ENCODE results near the gene PRKCH. TPM values are rescaled to one million over a fixed set of nuclear protein-coding genes. Genes with fewer than 3 reads are reported as not detected.

The PRKCH gene
- total RNA-seq, 2 experiments from 2014 or later, result 0.85 to 2.3 TPM

DNA sequence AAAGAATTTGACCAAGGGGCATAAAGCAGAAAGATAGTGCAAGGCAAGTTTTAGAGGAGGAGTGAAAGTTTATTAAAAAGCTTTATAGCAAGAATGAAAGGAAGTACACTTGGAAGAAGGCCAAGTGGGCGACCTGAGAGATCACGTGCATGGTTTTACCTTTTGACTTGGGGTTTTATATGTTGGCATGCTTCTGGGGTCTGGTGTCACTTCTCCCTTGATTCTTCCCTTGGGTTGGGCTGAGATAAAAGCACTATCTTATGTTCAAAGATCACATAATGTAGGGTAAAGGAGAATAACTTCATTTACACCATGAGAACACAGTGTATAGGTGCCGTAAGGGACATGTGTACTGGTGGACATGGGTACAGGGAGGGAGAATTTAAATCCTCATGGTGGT lies 22.6 kb upstream of the PRKCH start:
- H3K27ac ChIP-seq (ENCODE audit: low read depth, low read length, poor library complexity, severe bottlenecking), result no peak overlapping the region
- no peaks in the 10 kb centered on the region for H3K9me3 ChIP-seq (ENCODE audit: low read length)
- H3K4me3 ChIP-seq (ENCODE audit: low read depth, low read length, poor library complexity, severe bottlenecking), result no peak overlapping the region
- no peak overlapping the region for H2AFZ ChIP-seq (ENCODE audit: low read length)
- H3K4me2 ChIP-seq (ENCODE audit: low read length), result no peak overlapping the region
- no peak for TF ChIP-seq EZH2phosphoT487 (IDR thresholded peaks at IDR 0.05; ENCODE audit: borderline replicate concordance, low read depth, low read length)
- TF ChIP-seq, protein P1, sequence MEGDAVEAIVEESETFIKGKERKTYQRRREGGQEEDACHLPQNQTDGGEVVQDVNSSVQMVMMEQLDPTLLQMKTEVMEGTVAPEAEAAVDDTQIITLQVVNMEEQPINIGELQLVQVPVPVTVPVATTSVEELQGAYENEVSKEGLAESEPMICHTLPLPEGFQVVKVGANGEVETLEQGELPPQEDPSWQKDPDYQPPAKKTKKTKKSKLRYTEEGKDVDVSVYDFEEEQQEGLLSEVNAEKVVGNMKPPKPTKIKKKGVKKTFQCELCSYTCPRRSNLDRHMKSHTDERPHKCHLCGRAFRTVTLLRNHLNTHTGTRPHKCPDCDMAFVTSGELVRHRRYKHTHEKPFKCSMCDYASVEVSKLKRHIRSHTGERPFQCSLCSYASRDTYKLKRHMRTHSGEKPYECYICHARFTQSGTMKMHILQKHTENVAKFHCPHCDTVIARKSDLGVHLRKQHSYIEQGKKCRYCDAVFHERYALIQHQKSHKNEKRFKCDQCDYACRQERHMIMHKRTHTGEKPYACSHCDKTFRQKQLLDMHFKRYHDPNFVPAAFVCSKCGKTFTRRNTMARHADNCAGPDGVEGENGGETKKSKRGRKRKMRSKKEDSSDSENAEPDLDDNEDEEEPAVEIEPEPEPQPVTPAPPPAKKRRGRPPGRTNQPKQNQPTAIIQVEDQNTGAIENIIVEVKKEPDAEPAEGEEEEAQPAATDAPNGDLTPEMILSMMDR (conservative IDR thresholded peaks at IDR 0.05; ENCODE audit: low read length), result no peak
- H3K36me3 ChIP-seq (ENCODE audit: insufficient read depth, low read length), result no peaks in the 10 kb centered on the region
- H3K9me2 ChIP-seq (ENCODE audit: insufficient read depth, low read length), result no peaks in the 10 kb centered on the region
- ChIA-PET POLR2A (no interaction called here), CTCF (ENCODE audit: unreplicated experiment) (no interaction called here)
- H3K4me1 ChIP-seq (ENCODE audit: insufficient read depth, low read length, poor library complexity, severe bottlenecking), result peaks cover 8% of the 10 kb centered on the region
- no peak for DNase-seq (ENCODE audit: low spot score)
- BruUV-seq (replicated peaks), result no TSS peak
- no peaks in the 10 kb centered on the region for H4K20me1 ChIP-seq (ENCODE audit: insufficient read depth, low read length)
- no peaks in the 10 kb centered on the region for H3K79me2 ChIP-seq (ENCODE audit: insufficient read depth, low read depth, low read length)
- intact Hi-C loops (cut with micrococcal nuclease; ENCODE audit: unreplicated experiment), result loop anchor here (5.0 kb wide), 1 partner anchor 158 kb away; no protein-coding TSS in a partner anchor

- DNase-seq (ENCODE audit: low spot score), result no peak
- POLR2A ChIA-PET, result interaction anchor here (0.6 kb wide), 1 partner anchor 30 kb away, joined by 3 read pairs; no protein-coding TSS in a partner anchor
These were observed 21.2 kb upstream of the PRKCH start for GRCh38 chr14:61300209-61300608.

GRCh38 chr14:61300754-61301153 lies 20.6 kb upstream of the PRKCH start:
- Histone ChIP-seq H4K20me1 (ENCODE audit: insufficient read depth, low read length) (no peaks in the 10 kb centered on the region), H3K79me2 (ENCODE audit: insufficient read depth, low read depth, low read length) (no peaks in the 10 kb centered on the region), H3K4me1 (ENCODE audit: insufficient read depth, low read length, poor library complexity, severe bottlenecking) (peaks cover 8% of the 10 kb centered on the region), H3K9me2 (ENCODE audit: insufficient read depth, low read length) (no peaks in the 10 kb centered on the region), H3K9me3 (ENCODE audit: low read length) (no peaks in the 10 kb centered on the region), H2AFZ (ENCODE audit: low read length) (no peak overlapping the region), H3K27ac (ENCODE audit: low read depth, low read length, poor library complexity, severe bottlenecking) (no peak overlapping the region), H3K36me3 (ENCODE audit: insufficient read depth, low read length) (no peaks in the 10 kb centered on the region), H3K4me2 (ENCODE audit: low read length) (0 out of 2 replicates have a peak overlapping the region, but pooled peaks have one; percentile 4), H3K4me3 (ENCODE audit: low read depth, low read length, poor library complexity, severe bottlenecking) (no peak overlapping the region)
- peak; percentile 18 for DNase-seq (ENCODE audit: low spot score)
- TF ChIP-seq, protein P1 (conservative IDR thresholded peaks at IDR 0.05; ENCODE audit: low read length), result no peak
- no peak for TF ChIP-seq EZH2phosphoT487 (IDR thresholded peaks at IDR 0.05; ENCODE audit: borderline replicate concordance, low read depth, low read length)
- BruUV-seq (replicated peaks), result no TSS peak
- intact Hi-C loops (cut with micrococcal nuclease; ENCODE audit: unreplicated experiment), result no loop called here
- ChIA-PET POLR2A (no interaction called here), CTCF (ENCODE audit: unreplicated experiment) (no interaction called here)

More at GRCh38 chr14:61300209-61300608, 21.2 kb upstream of the PRKCH start:
- Histone ChIP-seq H3K27ac (ENCODE audit: low read depth, low read length, poor library complexity, severe bottlenecking) (no peak overlapping the region), H4K20me1 (ENCODE audit: insufficient read depth, low read length) (no peaks in the 10 kb centered on the region), H3K79me2 (ENCODE audit: insufficient read depth, low read depth, low read length) (no peaks in the 10 kb centered on the region), H3K4me2 (ENCODE audit: low read length) (no peak overlapping the region), H3K36me3 (ENCODE audit: insufficient read depth, low read length) (no peaks in the 10 kb centered on the region), H3K9me2 (ENCODE audit: insufficient read depth, low read length) (no peaks in the 10 kb centered on the region), H3K4me1 (ENCODE audit: insufficient read depth, low read length, poor library complexity, severe bottlenecking) (peaks cover 8% of the 10 kb centered on the region), H3K9me3 (ENCODE audit: low read length) (no peaks in the 10 kb centered on the region), H3K4me3 (ENCODE audit: low read depth, low read length, poor library complexity, severe bottlenecking) (no peak overlapping the region), H2AFZ (ENCODE audit: low read length) (no peak overlapping the region)
- intact Hi-C loops (cut with micrococcal nuclease; ENCODE audit: unreplicated experiment), result no loop called here
- TF ChIP-seq, protein P1 (conservative IDR thresholded peaks at IDR 0.05; ENCODE audit: low read length), result no peak
- no peak for TF ChIP-seq EZH2phosphoT487 (IDR thresholded peaks at IDR 0.05; ENCODE audit: borderline replicate concordance, low read depth, low read length)
- BruUV-seq (replicated peaks), result no TSS peak
- CTCF ChIA-PET (ENCODE audit: unreplicated experiment), result no interaction called here
